ENCODE data around the gene HS6ST2.

HS6ST2 gene

DNA sequence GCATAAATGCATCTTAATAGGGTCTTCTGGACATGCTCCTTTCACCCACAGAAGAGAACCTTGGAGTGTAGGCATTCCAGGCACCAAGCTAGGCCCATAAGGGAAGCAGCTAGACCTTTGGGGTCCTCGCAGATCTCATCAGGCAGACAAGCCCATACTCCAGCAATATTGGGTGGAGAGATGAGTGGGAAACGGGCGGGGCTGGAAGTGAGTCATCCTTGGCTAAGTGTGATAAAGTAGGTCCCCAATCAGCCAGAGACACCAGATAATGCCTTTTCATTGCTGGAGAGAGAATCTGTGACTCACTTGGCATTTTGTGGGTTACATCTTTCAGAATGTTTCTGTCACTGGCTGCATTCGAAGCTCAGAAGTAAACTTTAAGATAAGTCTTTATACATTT is 336.3 kb downstream of the HS6ST2 start:
- no peaks in the 10 kb centered on the region for H3K36me3 ChIP-seq (ENCODE audit: control insufficient read depth, insufficient read depth, low read length)
- no peak overlapping the region for H3K27ac ChIP-seq (ENCODE audit: insufficient read depth, low read length, poor library complexity, severe bottlenecking)
- DNase-seq, result no peak
- no peaks in the 10 kb centered on the region for H3K4me1 ChIP-seq (ENCODE audit: control insufficient read depth, insufficient read depth, low read length, poor library complexity, severe bottlenecking)
- H3K9me3 ChIP-seq (ENCODE audit: control insufficient read depth, low read length), result no peaks in the 10 kb centered on the region
- no peak overlapping the region for H3K4me3 ChIP-seq (ENCODE audit: insufficient read depth, low read depth, low read length, poor library complexity, severe bottlenecking)
- no peaks in the 10 kb centered on the region for H3K27me3 ChIP-seq (replicated peaks; ENCODE audit: control insufficient read depth, insufficient read depth, low read length, poor library complexity, severe bottlenecking)

DNA sequence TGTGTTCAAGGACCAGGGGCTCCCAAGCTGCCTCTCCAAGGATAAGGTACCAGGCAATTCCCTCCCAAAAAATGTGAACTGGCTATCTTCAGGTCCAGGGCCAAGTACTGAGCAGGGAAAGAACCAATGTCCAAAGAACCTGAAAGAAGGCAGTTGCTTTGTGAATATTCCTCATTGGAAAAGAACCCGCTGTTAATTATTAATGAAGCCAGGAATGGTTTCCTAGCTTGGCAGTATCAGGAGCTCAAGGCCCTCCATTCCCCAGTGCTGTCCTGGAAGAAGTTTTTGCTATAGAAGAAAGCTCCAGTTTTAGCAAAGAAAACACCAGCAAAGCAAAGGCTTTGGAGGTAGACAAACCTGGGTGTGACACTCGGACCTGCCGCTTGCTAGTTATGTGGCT is 339.6 kb downstream of the HS6ST2 start:
- Histone ChIP-seq H3K36me3 (ENCODE audit: control insufficient read depth, insufficient read depth, low read length) (no peaks in the 10 kb centered on the region), H3K9me3 (ENCODE audit: control insufficient read depth, low read length) (no peaks in the 10 kb centered on the region), H3K4me1 (ENCODE audit: control insufficient read depth, insufficient read depth, low read length, poor library complexity, severe bottlenecking) (no peaks in the 10 kb centered on the region), H3K27me3 (replicated peaks; ENCODE audit: control insufficient read depth, insufficient read depth, low read length, poor library complexity, severe bottlenecking) (no peaks in the 10 kb centered on the region), H3K4me3 (ENCODE audit: insufficient read depth, low read depth, low read length, poor library complexity, severe bottlenecking) (no peak overlapping the region), H3K27ac (ENCODE audit: insufficient read depth, low read length, poor library complexity, severe bottlenecking) (no peak overlapping the region)
- no peak for DNase-seq

DNA sequence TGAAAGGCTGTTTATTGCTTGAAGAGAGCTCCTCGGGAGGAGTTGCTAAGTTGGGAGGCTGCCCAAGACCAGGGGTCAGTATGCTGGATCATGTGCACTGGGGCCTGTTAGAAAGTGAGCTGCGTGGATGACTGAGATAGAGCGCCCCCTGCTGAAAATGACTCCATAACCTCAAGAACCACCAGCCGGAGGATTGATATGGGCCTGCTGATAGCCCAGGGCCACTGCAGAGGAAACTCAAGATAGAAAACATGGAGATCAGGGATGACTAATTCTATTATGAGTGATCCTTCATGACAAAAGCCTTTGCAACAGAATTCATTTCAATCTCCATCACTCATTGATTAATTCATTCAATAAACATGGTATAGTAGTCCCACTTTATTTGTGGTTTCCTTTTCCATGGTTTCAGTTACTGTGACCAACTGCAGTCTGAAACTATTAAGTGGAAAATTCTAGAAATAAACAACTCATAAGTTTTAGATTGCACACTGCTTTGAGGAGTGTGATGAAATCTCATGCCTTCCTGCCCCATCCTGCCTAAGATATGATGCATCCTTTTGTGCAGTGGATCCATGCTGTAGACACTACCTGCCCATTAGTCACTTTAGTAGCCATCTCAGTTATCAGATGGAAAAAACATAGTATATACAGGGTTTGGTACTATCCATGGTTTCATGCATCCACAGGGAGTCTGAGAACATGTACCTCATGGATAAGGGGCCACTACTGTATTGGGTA is 342.9 kb downstream of the HS6ST2 start:
- peak; percentile 0 to 5 (median 4) for DNase-seq
- Histone ChIP-seq H3K4me1 (ENCODE audit: control insufficient read depth, insufficient read depth, low read length, poor library complexity, severe bottlenecking) (no peaks in the 10 kb centered on the region), H3K4me3 (ENCODE audit: insufficient read depth, low read depth, low read length, poor library complexity, severe bottlenecking) (no peak overlapping the region)

DNA sequence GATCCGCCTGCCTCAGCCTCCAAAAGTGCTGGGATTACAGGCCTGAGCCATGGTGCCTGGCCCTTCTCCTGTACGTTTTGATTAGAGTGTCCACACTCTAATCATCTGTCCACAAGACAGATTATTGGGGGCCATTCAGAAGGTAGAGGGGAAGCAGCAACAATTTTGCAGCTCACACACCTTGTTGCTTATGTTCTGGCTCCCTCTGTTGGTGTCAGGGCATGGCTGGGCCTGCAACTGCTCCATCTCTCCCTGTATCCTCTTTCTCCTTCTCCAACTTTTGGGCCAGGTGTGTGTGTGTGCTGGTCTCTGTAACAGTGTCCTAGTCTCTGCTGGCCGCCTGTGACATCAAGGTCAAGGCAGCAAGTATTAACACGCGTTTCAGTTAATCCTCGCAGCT is 344.1 kb downstream of the HS6ST2 start:
- Histone ChIP-seq H3K27ac (ENCODE audit: insufficient read depth, low read length, poor library complexity, severe bottlenecking) (no peak overlapping the region), H3K36me3 (ENCODE audit: control insufficient read depth, insufficient read depth, low read length) (no peaks in the 10 kb centered on the region)
- DNase-seq, result no peak

More for the DNA sequence above, 342.9 kb downstream of the HS6ST2 start:
- Histone ChIP-seq H3K27ac (ENCODE audit: insufficient read depth, low read length, poor library complexity, severe bottlenecking) (no peak overlapping the region), H3K27me3 (replicated peaks; ENCODE audit: control insufficient read depth, insufficient read depth, low read length, poor library complexity, severe bottlenecking) (no peaks in the 10 kb centered on the region), H3K9me3 (ENCODE audit: control insufficient read depth, low read length) (no peaks in the 10 kb centered on the region), H3K36me3 (ENCODE audit: control insufficient read depth, insufficient read depth, low read length) (no peaks in the 10 kb centered on the region)

DNA sequence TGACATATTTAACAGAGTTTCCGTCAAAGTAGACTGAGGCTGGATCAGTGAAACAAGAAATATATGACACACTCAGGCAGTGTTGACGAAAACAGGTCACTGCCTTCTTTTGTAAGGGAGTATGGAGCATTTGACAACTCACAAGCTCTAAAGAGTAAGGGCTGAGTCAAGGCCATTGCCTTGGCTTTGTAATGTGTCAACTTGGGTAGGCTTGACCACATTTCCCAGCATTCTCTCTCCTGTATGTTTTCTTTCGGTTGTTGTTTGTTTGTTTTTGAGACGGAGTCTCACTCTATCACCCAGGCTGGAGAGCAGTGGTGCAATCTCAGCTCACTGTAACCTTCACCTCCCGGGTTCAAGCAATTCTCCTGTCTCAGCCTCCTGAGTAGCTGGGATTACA is 344.6 kb downstream of the HS6ST2 start:
- H3K4me3 ChIP-seq (ENCODE audit: insufficient read depth, low read depth, low read length, poor library complexity, severe bottlenecking), result no peak overlapping the region
- H3K27me3 ChIP-seq (replicated peaks; ENCODE audit: control insufficient read depth, insufficient read depth, low read length, poor library complexity, severe bottlenecking), result no peaks in the 10 kb centered on the region
- H3K4me1 ChIP-seq (ENCODE audit: control insufficient read depth, insufficient read depth, low read length, poor library complexity, severe bottlenecking), result no peaks in the 10 kb centered on the region
- no peak overlapping the region for H3K27ac ChIP-seq (ENCODE audit: insufficient read depth, low read length, poor library complexity, severe bottlenecking)
- no peak for DNase-seq
- no peaks in the 10 kb centered on the region for H3K36me3 ChIP-seq (ENCODE audit: control insufficient read depth, insufficient read depth, low read length)
- H3K9me3 ChIP-seq (ENCODE audit: control insufficient read depth, low read length), result no peaks in the 10 kb centered on the region

More for the DNA sequence above, 344.1 kb downstream of the HS6ST2 start:
- no peak overlapping the region for H3K4me3 ChIP-seq (ENCODE audit: insufficient read depth, low read depth, low read length, poor library complexity, severe bottlenecking)
- no peaks in the 10 kb centered on the region for H3K4me1 ChIP-seq (ENCODE audit: control insufficient read depth, insufficient read depth, low read length, poor library complexity, severe bottlenecking)
- H3K27me3 ChIP-seq (replicated peaks; ENCODE audit: control insufficient read depth, insufficient read depth, low read length, poor library complexity, severe bottlenecking), result no peaks in the 10 kb centered on the region
- no peaks in the 10 kb centered on the region for H3K9me3 ChIP-seq (ENCODE audit: control insufficient read depth, low read length)

DNA sequence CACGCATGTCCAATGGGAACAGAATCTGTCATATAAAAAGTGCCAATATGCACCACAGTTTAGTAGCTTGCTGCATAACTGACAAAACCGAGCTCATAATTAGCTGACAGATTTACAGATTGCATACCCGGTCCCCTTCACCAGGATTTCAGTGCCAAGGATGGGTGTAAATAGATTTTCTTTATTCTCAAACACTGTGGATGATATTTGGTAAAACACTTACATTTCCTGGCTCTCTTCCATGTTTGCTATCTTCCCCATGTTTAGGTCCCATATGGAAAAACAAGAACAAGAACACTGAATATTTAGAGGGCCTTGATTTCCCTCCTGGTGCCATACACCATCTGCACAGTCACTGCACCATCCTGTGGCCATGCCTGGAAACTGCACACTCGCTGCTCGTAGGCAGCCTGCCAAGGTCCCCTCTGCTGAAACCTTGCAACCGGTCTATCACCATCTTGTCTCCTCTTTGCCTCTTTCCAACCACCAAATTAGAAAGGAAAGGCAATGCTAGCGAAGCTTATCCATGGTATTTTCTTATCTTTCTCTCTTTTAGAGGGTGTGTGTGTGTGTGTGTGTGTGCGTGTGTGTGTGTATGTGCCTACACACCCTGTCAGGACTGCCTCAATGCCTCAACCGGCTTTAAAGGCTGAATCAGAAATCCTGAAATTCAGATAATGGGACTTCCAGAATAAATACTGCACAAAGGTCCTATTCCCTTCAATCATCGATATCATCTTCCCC is 345.4 kb downstream of the HS6ST2 start:
- Histone ChIP-seq H3K27me3 (replicated peaks; ENCODE audit: control insufficient read depth, insufficient read depth, low read length, poor library complexity, severe bottlenecking) (no peaks in the 10 kb centered on the region), H3K9me3 (ENCODE audit: control insufficient read depth, low read length) (no peaks in the 10 kb centered on the region), H3K4me3 (ENCODE audit: insufficient read depth, low read depth, low read length, poor library complexity, severe bottlenecking) (no peak overlapping the region), H3K27ac (ENCODE audit: insufficient read depth, low read length, poor library complexity, severe bottlenecking) (no peak overlapping the region), H3K4me1 (ENCODE audit: control insufficient read depth, insufficient read depth, low read length, poor library complexity, severe bottlenecking) (no peaks in the 10 kb centered on the region), H3K36me3 (ENCODE audit: control insufficient read depth, insufficient read depth, low read length) (no peaks in the 10 kb centered on the region)
- DNase-seq, result peak in 2 of 3 donors; percentile 0 to 2

DNA sequence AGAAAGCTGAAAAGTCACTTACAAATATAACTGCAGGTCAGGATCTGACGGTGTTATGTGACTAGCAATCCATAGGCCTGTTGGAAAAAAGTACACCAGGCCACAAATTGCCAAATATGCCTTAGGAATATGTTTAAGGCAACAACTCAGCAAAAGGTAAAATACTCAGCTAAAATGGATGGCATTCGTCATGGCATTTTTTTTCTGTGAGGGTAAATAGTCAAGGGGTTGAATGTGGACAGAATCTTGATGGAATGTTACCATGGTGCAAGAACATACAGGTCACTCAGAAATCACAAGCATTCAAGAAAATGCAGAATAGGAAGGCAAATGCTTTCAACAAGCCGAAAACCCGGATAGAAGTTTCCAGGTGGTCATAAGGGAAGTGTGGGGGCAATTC is 347.9 kb downstream of the HS6ST2 start:
- no peak for DNase-seq
- H3K27me3 ChIP-seq (replicated peaks; ENCODE audit: control insufficient read depth, insufficient read depth, low read length, poor library complexity, severe bottlenecking), result no peaks in the 10 kb centered on the region
- H3K4me1 ChIP-seq (ENCODE audit: control insufficient read depth, insufficient read depth, low read length, poor library complexity, severe bottlenecking), result no peaks in the 10 kb centered on the region
- H3K27ac ChIP-seq (ENCODE audit: insufficient read depth, low read length, poor library complexity, severe bottlenecking), result no peak overlapping the region
- H3K36me3 ChIP-seq (ENCODE audit: control insufficient read depth, insufficient read depth, low read length), result no peaks in the 10 kb centered on the region
- H3K4me3 ChIP-seq (ENCODE audit: insufficient read depth, low read depth, low read length, poor library complexity, severe bottlenecking), result no peak overlapping the region
- H3K9me3 ChIP-seq (ENCODE audit: control insufficient read depth, low read length), result no peaks in the 10 kb centered on the region

DNA sequence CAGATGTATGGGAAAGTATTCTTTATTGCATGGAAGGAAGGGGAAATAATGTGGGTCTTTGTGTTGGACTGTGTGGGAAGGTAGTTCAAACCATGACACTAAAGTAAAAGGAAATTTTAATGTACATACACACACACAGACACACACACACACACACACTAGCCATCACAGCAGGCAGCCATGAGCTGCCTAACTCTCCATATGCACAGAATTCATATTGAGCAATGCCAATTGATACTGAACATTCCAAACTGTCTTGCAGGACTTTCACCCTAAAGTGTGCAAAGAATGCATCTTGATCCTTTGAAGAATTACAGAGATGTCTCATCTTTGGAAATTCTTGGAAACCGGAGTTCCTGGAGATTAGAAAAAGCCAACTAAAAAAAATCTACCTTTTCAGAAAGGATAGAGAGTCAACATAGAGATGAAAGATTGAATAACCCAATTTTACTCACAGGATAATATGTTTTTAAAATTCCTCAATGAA is 349.0 kb downstream of the HS6ST2 start:
- H3K27me3 ChIP-seq (replicated peaks; ENCODE audit: control insufficient read depth, insufficient read depth, low read length, poor library complexity, severe bottlenecking), result no peaks in the 10 kb centered on the region
- no peak overlapping the region for H3K27ac ChIP-seq (ENCODE audit: insufficient read depth, low read length, poor library complexity, severe bottlenecking)
- H3K4me3 ChIP-seq (ENCODE audit: insufficient read depth, low read depth, low read length, poor library complexity, severe bottlenecking), result no peak overlapping the region
- no peaks in the 10 kb centered on the region for H3K36me3 ChIP-seq (ENCODE audit: control insufficient read depth, insufficient read depth, low read length)
- no peak for DNase-seq
- H3K4me1 ChIP-seq (ENCODE audit: control insufficient read depth, insufficient read depth, low read length, poor library complexity, severe bottlenecking), result no peaks in the 10 kb centered on the region
- H3K9me3 ChIP-seq (ENCODE audit: control insufficient read depth, low read length), result no peaks in the 10 kb centered on the region

DNA sequence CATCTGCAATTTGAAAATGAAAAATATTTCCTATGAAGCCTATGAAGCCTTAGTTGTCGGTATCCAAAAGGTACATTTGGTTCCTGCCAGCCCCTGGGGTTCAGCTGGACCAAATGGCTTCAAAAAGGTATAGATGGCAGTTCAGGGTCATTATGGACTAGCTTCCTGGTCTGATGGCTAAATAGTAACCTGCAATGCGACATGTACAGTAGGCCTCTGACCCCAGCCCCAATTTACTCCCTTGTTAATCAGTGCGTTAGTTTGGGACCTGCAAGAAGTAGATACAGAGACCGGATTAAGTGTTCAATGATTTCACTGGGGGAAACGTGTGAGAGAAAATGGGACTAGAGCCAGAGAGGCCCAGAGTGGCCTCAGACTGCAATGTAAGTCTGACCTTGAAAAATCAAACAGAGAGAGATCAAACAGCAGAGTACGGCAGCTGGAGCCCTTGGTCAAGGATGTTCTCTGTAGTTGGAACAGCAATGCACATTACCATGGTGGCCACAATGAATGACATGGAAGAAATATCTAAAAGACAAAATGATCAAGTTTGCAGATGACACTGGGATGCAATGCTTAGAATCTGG is 354.6 kb downstream of the HS6ST2 start:
- no peaks in the 10 kb centered on the region for H3K36me3 ChIP-seq (ENCODE audit: control insufficient read depth, insufficient read depth, low read length)
- H3K9me3 ChIP-seq (ENCODE audit: control insufficient read depth, low read length), result no peaks in the 10 kb centered on the region
- no peaks in the 10 kb centered on the region for H3K4me1 ChIP-seq (ENCODE audit: control insufficient read depth, insufficient read depth, low read length, poor library complexity, severe bottlenecking)
- no peak overlapping the region for H3K4me3 ChIP-seq (ENCODE audit: insufficient read depth, low read depth, low read length, poor library complexity, severe bottlenecking)
- H3K27ac ChIP-seq (ENCODE audit: insufficient read depth, low read length, poor library complexity, severe bottlenecking), result no peak overlapping the region
- no peak for DNase-seq
- H3K27me3 ChIP-seq (replicated peaks; ENCODE audit: control insufficient read depth, insufficient read depth, low read length, poor library complexity, severe bottlenecking), result no peaks in the 10 kb centered on the region

DNA sequence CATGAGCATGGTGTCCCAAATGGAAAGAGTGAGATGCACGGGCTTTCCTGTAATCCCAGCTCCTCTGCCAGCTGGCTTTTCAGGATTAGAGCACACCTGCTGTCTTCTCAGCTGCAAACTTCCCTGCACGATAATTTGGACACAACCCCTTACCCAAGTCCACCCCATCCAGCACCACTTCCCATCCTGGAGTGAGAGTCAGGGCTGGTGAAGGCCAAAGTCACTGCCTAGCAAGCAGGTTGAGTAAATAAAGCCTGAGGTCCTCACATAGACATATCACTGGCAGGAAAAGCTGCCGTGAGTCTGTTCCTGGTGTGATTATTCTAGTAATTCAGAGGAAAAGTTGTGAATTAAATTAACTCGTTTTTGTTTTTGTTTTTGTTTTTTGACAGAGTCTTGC is 355.7 kb downstream of the HS6ST2 start:
- no peaks in the 10 kb centered on the region for H3K36me3 ChIP-seq (ENCODE audit: control insufficient read depth, insufficient read depth, low read length)
- no peak overlapping the region for H3K4me3 ChIP-seq (ENCODE audit: insufficient read depth, low read depth, low read length, poor library complexity, severe bottlenecking)
- H3K9me3 ChIP-seq (ENCODE audit: control insufficient read depth, low read length), result no peaks in the 10 kb centered on the region
- no peaks in the 10 kb centered on the region for H3K27me3 ChIP-seq (replicated peaks; ENCODE audit: control insufficient read depth, insufficient read depth, low read length, poor library complexity, severe bottlenecking)
- no peak for DNase-seq
- H3K4me1 ChIP-seq (ENCODE audit: control insufficient read depth, insufficient read depth, low read length, poor library complexity, severe bottlenecking), result no peaks in the 10 kb centered on the region
- no peak overlapping the region for H3K27ac ChIP-seq (ENCODE audit: insufficient read depth, low read length, poor library complexity, severe bottlenecking)

All from effector memory CD4-positive, alpha-beta T cell (primary cell).